ENCODE data around the gene MTA1. TPM values are rescaled to one million over a fixed set of nuclear protein-coding genes. Genes with fewer than 3 reads are reported as not detected.
A peak's percentile ranks its signal among the peaks of the same experiment; 100 is the strongest.

Gene MTA1
- total RNA-seq, 3 donors from 2014 or later (not counting 1 experiment from before 2014, with no cell fraction given): 104 to 125 (median 112) TPM

- no peak for ATAC-seq
- H3K27ac Mint-ChIP-seq: peak overlapping the region; percentile 68 to 86
- TF ChIP-seq, protein P1, sequence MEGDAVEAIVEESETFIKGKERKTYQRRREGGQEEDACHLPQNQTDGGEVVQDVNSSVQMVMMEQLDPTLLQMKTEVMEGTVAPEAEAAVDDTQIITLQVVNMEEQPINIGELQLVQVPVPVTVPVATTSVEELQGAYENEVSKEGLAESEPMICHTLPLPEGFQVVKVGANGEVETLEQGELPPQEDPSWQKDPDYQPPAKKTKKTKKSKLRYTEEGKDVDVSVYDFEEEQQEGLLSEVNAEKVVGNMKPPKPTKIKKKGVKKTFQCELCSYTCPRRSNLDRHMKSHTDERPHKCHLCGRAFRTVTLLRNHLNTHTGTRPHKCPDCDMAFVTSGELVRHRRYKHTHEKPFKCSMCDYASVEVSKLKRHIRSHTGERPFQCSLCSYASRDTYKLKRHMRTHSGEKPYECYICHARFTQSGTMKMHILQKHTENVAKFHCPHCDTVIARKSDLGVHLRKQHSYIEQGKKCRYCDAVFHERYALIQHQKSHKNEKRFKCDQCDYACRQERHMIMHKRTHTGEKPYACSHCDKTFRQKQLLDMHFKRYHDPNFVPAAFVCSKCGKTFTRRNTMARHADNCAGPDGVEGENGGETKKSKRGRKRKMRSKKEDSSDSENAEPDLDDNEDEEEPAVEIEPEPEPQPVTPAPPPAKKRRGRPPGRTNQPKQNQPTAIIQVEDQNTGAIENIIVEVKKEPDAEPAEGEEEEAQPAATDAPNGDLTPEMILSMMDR (IDR thresholded peaks at IDR 0.05): no peak
- H3K36me3 ChIP-seq (ENCODE audit: control insufficient read depth, insufficient read depth, low read length): no peaks in the 10 kb centered on the region
- H3K27ac ChIP-seq (ENCODE audit: low read length): no peak overlapping the region
- H3K27me3 Mint-ChIP-seq (ENCODE audit: low read depth in 2 of 2): no peaks in the 10 kb centered on the region
- peaks cover 41% of the 10 kb centered on the region for H3K4me1 ChIP-seq (ENCODE audit: control insufficient read depth, insufficient read depth, low read length)
- WGBS (ENCODE audit: insufficient coverage): 89% methylated on average over 21 of the region's 21 CpGs
- no peak for DNase-seq
- H3K9me3 Mint-ChIP-seq: no peaks in the 10 kb centered on the region
- no peaks in the 10 kb centered on the region for H3K27me3 ChIP-seq (ENCODE audit: control insufficient read depth, insufficient read depth, low read length)
- H3K36me3 Mint-ChIP-seq: no peaks in the 10 kb centered on the region
- intact Hi-C loops (cut with micrococcal nuclease): no loop called here
- peak overlapping the region; percentile 28 for H3K4me3 Mint-ChIP-seq
- no peak overlapping the region for H3K4me3 ChIP-seq (ENCODE audit: low read length)
- no peaks in the 10 kb centered on the region for H3K9me3 ChIP-seq (ENCODE audit: control insufficient read depth, insufficient read depth, low read length)
- H3K4me1 Mint-ChIP-seq: peaks cover 40 to 50% of the 10 kb centered on the region in 2 donors
Observed at GRCh38 chr14:105422695-105423487, 3.3 kb downstream of the MTA1 start.

DNA sequence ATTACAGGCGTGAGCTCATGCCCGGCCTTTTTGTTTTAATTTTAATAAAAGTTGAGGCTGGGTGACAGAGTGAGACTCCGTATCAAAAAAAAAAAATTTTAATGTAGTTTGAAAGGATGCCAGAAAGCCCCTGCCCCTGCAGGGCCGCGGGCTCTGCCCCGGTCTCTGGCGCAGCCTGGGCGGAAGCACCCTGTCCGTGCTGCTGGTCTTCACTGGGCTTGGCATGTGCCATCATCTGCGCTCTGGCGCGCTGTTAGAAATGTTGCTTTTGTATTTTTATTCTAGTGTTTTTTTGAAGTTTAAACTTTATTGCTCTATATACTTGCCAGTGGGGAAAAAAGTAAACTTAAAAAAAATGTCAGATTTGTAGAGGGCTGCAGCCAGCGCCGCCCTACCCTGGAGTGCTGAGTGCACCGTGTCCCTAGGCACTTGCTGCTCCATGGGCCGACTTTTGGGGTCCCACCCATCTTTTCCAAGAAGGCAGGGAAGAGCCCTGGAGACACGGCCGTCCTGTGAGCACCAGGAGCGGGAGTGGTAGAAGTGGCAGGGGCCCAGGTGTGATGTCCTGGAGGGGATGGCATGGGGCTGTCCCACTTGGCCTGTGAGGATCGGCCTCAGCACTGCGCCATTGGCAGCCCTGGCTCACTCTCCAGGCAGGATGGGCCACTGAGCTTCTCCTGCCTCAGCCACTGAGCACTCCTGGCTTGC, 4.0 kb downstream of the MTA1 start:
- H3K36me3 Mint-ChIP-seq: no peaks in the 10 kb centered on the region
- H3K27me3 ChIP-seq (ENCODE audit: control insufficient read depth, insufficient read depth, low read length): no peaks in the 10 kb centered on the region
- TF ChIP-seq, protein P1 (IDR thresholded peaks at IDR 0.05): no peak
- WGBS (ENCODE audit: insufficient coverage): 97% methylated on average over 21 of the region's 21 CpGs
- H3K9me3 ChIP-seq (ENCODE audit: control insufficient read depth, insufficient read depth, low read length): no peaks in the 10 kb centered on the region
- H3K9me3 Mint-ChIP-seq: no peaks in the 10 kb centered on the region
- no peaks in the 10 kb centered on the region for H3K36me3 ChIP-seq (ENCODE audit: control insufficient read depth, insufficient read depth, low read length)
- H3K4me1 Mint-ChIP-seq: peaks cover 47 to 50% of the 10 kb centered on the region in 2 donors
- H3K27ac ChIP-seq (ENCODE audit: low read length): no peak overlapping the region
- H3K4me1 ChIP-seq (ENCODE audit: control insufficient read depth, insufficient read depth, low read length): peaks cover 37% of the 10 kb centered on the region
- H3K27me3 Mint-ChIP-seq (ENCODE audit: low read depth in 2 of 2): no peaks in the 10 kb centered on the region
- intact Hi-C loops (cut with micrococcal nuclease): no loop called here
- no peak for DNase-seq
- H3K4me3 ChIP-seq (ENCODE audit: low read length): no peak overlapping the region
- no peak overlapping the region for H3K27ac Mint-ChIP-seq
- ATAC-seq: no peak
- peak overlapping the region; percentile 52 for H3K4me3 Mint-ChIP-seq

- TF ChIP-seq, protein P1 (IDR thresholded peaks at IDR 0.05): no peak
- Mint-ChIP-seq H3K4me1 (peaks cover 47 to 49% of the 10 kb centered on the region in 2 donors), H3K27me3 (ENCODE audit: low read depth in 2 of 2) (no peaks in the 10 kb centered on the region), H3K4me3 (no peak overlapping the region), H3K27ac (no peak overlapping the region), H3K9me3 (no peaks in the 10 kb centered on the region), H3K36me3 (no peaks in the 10 kb centered on the region)
- Histone ChIP-seq H3K4me3 (ENCODE audit: low read length) (no peak overlapping the region), H3K4me1 (ENCODE audit: control insufficient read depth, insufficient read depth, low read length) (peaks cover 28% of the 10 kb centered on the region), H3K27me3 (ENCODE audit: control insufficient read depth, insufficient read depth, low read length) (no peaks in the 10 kb centered on the region), H3K36me3 (ENCODE audit: control insufficient read depth, insufficient read depth, low read length) (no peaks in the 10 kb centered on the region), H3K27ac (ENCODE audit: low read length) (no peak overlapping the region), H3K9me3 (ENCODE audit: control insufficient read depth, insufficient read depth, low read length) (no peaks in the 10 kb centered on the region)
- 90% methylated on average over 12 of the region's 12 CpGs for WGBS (ENCODE audit: insufficient coverage)
- ATAC-seq: no peak
- intact Hi-C loops (cut with micrococcal nuclease): no loop called here
- no peak for DNase-seq
Observed at GRCh38 chr14:105424861-105425260, 5.2 kb downstream of the MTA1 start.

Data from natural killer cell (primary cell).